HG02943 (cell line): ENCODE results near the gene OR8B4.
"Not testable (repeated sequence)": the region's sequence is repeated elsewhere in the genome, so short reads cannot be mapped to it uniquely, and the experiment has no call there.

Experiments used
- ATAC-seq: cut with Tn5 transposase; IDR thresholded peaks from one replicate; pipeline ENCODE4 v1.9.1; 2021; ENCODE audit warnings: mild to moderate bottlenecking, low read depth, moderate library complexity; ENCODE audit not compliant: unreplicated experiment

The OR8B4 gene

GRCh38 chr11:124415356-124415923 is 9.2 kb downstream of the OR8B4 start:
- ATAC-seq: no peak

- no peak for ATAC-seq
Observed at GRCh38 chr11:124409906-124410305, 14.8 kb downstream of the OR8B4 start.

DNA sequence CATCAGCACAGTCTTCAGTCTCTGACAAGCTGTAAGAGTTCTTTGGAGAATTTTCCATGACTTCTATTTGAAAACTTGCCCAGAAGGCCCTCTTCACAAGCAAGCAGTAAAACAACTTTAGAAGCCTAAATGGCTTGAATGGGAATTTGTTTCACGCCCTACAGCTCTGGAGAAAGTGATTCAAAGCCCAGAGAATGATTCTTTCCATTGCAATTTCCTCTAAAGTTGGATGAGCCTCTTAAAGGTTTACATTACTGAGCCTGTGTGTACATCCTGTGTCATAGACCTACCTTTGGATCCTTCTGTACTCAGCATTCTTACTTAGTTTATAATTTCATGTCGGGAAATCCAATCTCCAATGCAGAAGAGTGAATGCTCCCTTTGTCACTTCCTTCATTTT is 19.1 kb downstream of the OR8B4 start:
- no peak for ATAC-seq

GRCh38 chr11:124403186-124403585 is 21.5 kb downstream of the OR8B4 start:
- not testable (repeated sequence) for ATAC-seq

GRCh38 chr11:124402326-124402922 is 22.2 kb downstream of the OR8B4 start:
- peak; percentile 96 for ATAC-seq

- ATAC-seq: no peak
Observed at GRCh38 chr11:124398924-124399323, 25.7 kb downstream of the OR8B4 start, which contains the start of gene OR8B3. OR8B3 (minus strand) TSS chr11:124399024; CDS start chr11:124397351, 1,673 bp downstream.

- not testable (repeated sequence) for ATAC-seq
Observed at GRCh38 chr11:124396847-124397246, 27.8 kb downstream of the OR8B4 start.

DNA sequence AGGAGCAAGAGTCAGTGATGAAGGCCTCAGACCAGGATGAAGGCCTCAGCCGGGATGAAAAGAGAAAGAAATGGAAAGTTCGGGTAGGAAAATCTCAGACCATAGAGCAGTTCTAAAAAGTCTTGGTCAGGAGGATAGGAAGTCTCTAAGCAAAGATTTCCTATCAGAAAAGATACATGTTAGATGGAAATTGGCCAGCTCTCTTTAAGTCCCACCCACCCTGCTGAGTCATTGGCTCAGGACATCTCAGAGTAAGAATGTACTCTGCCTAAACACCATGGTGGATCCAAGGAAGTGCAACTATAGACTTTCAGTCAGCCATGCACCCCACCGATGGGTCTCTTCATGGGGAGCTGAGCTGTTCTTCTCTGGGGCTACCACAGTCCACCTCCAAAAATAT is 30.3 kb downstream of the OR8B4 start:
- ATAC-seq: no peak

DNA sequence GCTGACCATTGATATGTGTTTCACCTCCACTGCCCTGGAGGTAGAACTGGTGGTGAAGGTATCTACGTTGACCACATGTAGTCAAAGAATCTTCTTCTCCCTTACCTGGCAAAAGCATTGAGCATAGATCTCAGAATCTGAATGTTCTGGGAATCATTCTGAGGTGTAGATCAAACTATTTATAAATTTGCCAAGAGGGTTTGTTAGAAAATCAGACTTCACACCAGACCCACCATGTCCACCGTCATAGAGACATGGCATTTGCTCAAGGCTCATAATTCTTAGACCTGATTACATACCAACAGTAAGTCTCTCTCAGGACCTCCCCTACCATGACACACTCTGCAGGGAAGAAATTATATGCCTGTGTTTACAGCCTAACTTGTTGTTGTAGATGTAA is 40.3 kb downstream of the OR8B4 start, which contains the start of gene OR8B2:
TSS of gene OR8B2 (minus strand) at position 101 of the 400 bp plus-strand sequence. CDS start 1,156 bp downstream, outside the sequence.
- ATAC-seq: no peak

DNA sequence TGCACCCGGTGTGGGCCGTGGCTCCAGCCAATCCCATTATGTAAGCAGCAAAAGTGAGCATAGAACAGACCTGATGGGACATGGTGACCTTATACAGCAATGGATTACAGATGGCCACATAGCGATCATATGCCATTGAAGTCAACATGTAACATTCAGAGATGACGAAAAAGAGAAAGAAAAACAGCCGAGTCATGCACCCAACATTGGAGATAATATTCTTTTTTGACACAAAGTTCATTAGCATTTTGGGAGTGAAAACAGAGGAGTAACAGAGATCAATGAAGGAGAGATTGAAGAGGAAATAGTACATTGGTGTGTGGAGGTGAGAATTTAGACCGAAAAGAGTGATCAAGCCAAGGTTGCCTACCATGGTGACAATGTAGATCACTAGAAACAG is 41.8 kb downstream of the OR8B4 start:
- ATAC-seq: not testable (repeated sequence)

DNA sequence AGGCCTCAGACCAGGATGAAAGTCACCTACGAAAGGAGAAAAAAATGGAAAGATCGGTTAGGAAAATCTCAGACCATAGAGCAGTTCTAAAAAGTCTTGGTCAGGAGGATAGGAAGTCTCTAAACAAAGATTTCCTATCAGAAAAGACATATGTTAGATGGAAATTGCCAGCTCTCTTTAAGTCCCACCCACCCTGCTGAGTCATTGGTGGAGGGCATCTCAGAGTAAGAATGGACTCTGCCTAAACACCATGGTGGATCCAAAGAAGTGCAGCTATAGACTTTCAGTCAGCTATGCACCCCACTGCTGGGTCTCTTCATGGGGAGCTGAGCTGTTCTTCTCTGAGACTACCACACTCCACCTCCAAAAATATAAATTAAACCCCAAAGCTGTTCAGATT is 44.1 kb downstream of the OR8B4 start:
- ATAC-seq: no peak

- no peak for ATAC-seq
Observed at GRCh38 chr11:124376280-124376679, 48.4 kb downstream of the OR8B4 start.
